NCI-H146 treated with DMSO at 0.1 percent for 48 hours (cell line): ENCODE measurements around the gene TEX36.
"Not testable (repeated sequence)": the region's sequence is repeated elsewhere in the genome, so short reads cannot be mapped to it uniquely, and the experiment has no call there.

Experiments
- DNase-seq: peaks from one replicate; lab custom pipeline; 2025; ENCODE audit not compliant: unreplicated experiment; lab: John Stamatoyannopoulos, UW

Gene TEX36

GRCh38 chr10:125634606-125635005 is 48.4 kb downstream of the TEX36 start:
- no peak for DNase-seq

- peak; percentile 34 for DNase-seq
Observed at GRCh38 chr10:125633517-125633999, 49.4 kb downstream of the TEX36 start.

GRCh38 chr10:125631806-125632205 is 51.2 kb downstream of the TEX36 start:
- DNase-seq, result no peak

GRCh38 chr10:125629758-125630376 is 53.1 kb downstream of the TEX36 start:
- peak; percentile 35 for DNase-seq

GRCh38 chr10:125628104-125629049 is 54.6 kb downstream of the TEX36 start:
- no peak for DNase-seq

- no peak for DNase-seq
Observed at GRCh38 chr10:125627646-125628045, 55.3 kb downstream of the TEX36 start.

GRCh38 chr10:125626671-125627070 is 56.3 kb downstream of the TEX36 start:
- DNase-seq, result no peak

GRCh38 chr10:125625586-125625985 is 57.4 kb downstream of the TEX36 start:
- DNase-seq, result no peak

- no peak for DNase-seq
Observed at GRCh38 chr10:125624800-125625199, 58.2 kb downstream of the TEX36 start.

- DNase-seq, result no peak
Observed at GRCh38 chr10:125621052-125621451, 61.9 kb downstream of the TEX36 start.

GRCh38 chr10:125620401-125620800 is 62.6 kb downstream of the TEX36 start:
- DNase-seq, result no peak

- DNase-seq, result not testable (repeated sequence)
Observed at GRCh38 chr10:125613062-125613461, 69.9 kb downstream of the TEX36 start.

GRCh38 chr10:125611756-125612155 is 71.2 kb downstream of the TEX36 start:
- no peak for DNase-seq

GRCh38 chr10:125611216-125611615 is 71.7 kb downstream of the TEX36 start:
- DNase-seq, result no peak

- no peak for DNase-seq
Observed at GRCh38 chr10:125609859-125610258, 73.1 kb downstream of the TEX36 start.

- no peak for DNase-seq
Observed at GRCh38 chr10:125608474-125608873, 74.5 kb downstream of the TEX36 start.

GRCh38 chr10:125607689-125608290 is 75.2 kb downstream of the TEX36 start:
- DNase-seq, result no peak

- no peak for DNase-seq
Observed at GRCh38 chr10:125606414-125607010, 76.5 kb downstream of the TEX36 start.
